Transverse colon (tissue), 4 donors: ENCODE results near the gene DOCK10. TPM values are rescaled to one million over a fixed set of nuclear protein-coding genes. Genes with fewer than 3 reads are reported as not detected.
A peak's percentile ranks its signal among the peaks of the same experiment; 100 is the strongest.

Source experiments
- DNase-seq: peaks from one replicate; pipeline ENCODE4 v3.0.0-alpha.2; 2019
- H3K27ac ChIP-seq, 4 donors: fragments of 200-600 bp; sonication (generic); 2 replicates each; pipeline ENCODE4 v1.5.1; 2016 to 2018; ENCODE audit warnings: inconsistent platforms in 4 of 4
- H3K27me3 ChIP-seq: fragments of 200-600 bp; sonication (generic); 2 replicates; pipeline ENCODE4 v1.5.1; 2017; ENCODE audit warnings: inconsistent platforms
- H3K36me3 ChIP-seq, 4 donors: fragments of 200-600 bp; sonication (generic); 2 replicates each; pipeline ENCODE4 v1.5.1; 2017 to 2019; ENCODE audit warnings: inconsistent platforms in 4 of 4
- H3K4me1 ChIP-seq, 4 donors: fragments of 200-600 bp; sonication (generic); 2 replicates each; pipeline ENCODE4 v1.5.1; 2017 to 2020; ENCODE audit warnings: inconsistent platforms in 4 of 4
- H3K4me3 ChIP-seq, 4 donors: fragments of 200-600 bp; sonication (generic); 1 replicate in 1 of 4; 2 replicates in 3 of 4; pipeline versions ENCODE4 v1.5.1 to v1.6.1; 2017 to 2019; ENCODE audit warnings: inconsistent platforms in 4 of 4
- H3K9me3 ChIP-seq, 2 donors: fragments of 200-600 bp; sonication (generic); 2 replicates each; pipeline ENCODE4 v1.5.1; 2017 to 2019; ENCODE audit warnings: inconsistent platforms in 2 of 2
- EP300 ChIP-seq: sonication (generic); formaldehyde crosslinking; IDR thresholded peaks from one replicate; pipeline ENCODE4 v1.6.1; 2017; ENCODE audit warnings: antibody characterized with exemption, low read depth
- POLR2A ChIP-seq: fragments of 450-650 bp; IDR thresholded peaks from one replicate; pipeline ENCODE4 v1.6.1; 2016; ENCODE audit warnings: antibody characterized with exemption, mild to moderate bottlenecking, moderate library complexity
- POLR2AphosphoS5 ChIP-seq, 3 donors: sonication (generic); formaldehyde crosslinking; IDR thresholded peaks; one replicate each; pipeline ENCODE4 v1.6.1; 2016; ENCODE audit warnings: antibody characterized with exemption in 3 of 3
- WGBS, 2 donors: methylation state at CpG; one replicate each; pipeline ENCODE4 v1.1.5; 2018; ENCODE audit warnings: low coverage in 1 of 2; 5-methylcytosine and 5-hydroxymethylcytosine counted together
- in situ Hi-C, 4 donors: fragments of 200-750 bp; cut with MboI; loops; one replicate each; pipeline versions ENCODE4 v1.15.0 to v1.15.1; 2017; ENCODE audit warnings: low sequenced_read_pairs in 3 of 4, low pct_ligation_motif_present in 1 of 4, low pct_unique_long_range_greater_than_20kb in 1 of 4
- intact Hi-C: fragments of 100-400 bp; cut with DNase I; formaldehyde crosslinking; loops from one replicate; pipeline ENCODE4 v1.15.1; 2023; ENCODE audit warnings: low total_unique reads
- total RNA-seq, 4 donors: library from RNA; depleted of rRNA; stranded (reverse); fragments of >200 nt; gene quantifications; one replicate each; pipeline ENCODE4 v1.1.0, GENCODE V29; 2016
- TF ChIP-seq, protein P1 (sequence below), 5 experiments: fragments of 200-600 bp in 3 of 5; fragments of 450-650 bp in 2 of 5; sonication (generic) in 3 of 5; IDR thresholded peaks; 1 replicate in 2 of 5; 2 replicates in 3 of 5; pipeline ENCODE4 v1.5.1; 2016 to 2017; ENCODE audit warnings: antibody characterized with exemption in 5 of 5, inconsistent platforms in 3 of 5, mild to moderate bottlenecking in 2 of 5, moderate library complexity in 1 of 5

DOCK10 gene
- total RNA-seq, 4 donors from 2014 or later = 5.2 to 64.7 (median 14.5) TPM

DNA sequence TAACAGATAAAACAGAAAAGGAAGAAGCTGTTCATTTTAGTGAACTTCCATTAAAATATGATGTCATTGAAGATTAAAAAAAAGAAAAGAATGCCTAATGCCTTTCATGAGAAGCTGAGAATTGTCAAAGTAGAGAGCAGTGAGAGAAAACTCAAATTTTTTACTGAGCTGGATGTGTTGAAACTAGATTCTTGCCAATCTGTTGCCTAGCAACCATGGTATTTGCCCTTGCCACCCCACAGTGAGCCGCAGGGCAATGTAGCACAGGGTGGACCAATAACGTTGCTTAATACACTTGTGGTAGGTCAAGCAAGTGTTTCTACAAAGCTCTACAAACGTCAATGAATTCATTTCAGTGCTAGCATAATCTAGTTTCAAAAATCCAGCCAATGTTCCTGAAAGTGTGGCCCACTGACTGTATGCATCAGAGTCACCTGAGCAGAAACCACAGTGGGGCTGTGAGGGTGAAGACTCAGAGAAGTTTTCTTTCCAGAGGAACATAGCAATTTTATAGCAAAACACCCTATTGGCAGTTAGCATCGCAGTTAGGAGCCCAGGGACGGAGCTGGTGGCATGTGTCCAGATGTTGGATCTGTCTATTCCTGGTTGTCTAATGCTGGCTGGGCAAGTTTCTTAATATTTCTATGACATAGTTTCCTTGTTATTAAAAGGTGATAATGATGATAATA lies 132.2 kb downstream of the DOCK10 start:
- 18 to 31% methylated on average over 3 to 5 of the region's 5 CpGs for WGBS, 2 donors
- intact Hi-C loops = loop anchor here (10.0 kb wide), 1 partner anchor 1325 kb away; no protein-coding TSS in a partner anchor
- Histone ChIP-seq H3K27me3 (no peaks in the 10 kb centered on the region), H3K4me3 (no peak overlapping the region), H3K27ac (peak overlapping the region in 2 of 4 donors; percentile 31 to 45), H3K9me3 (no peaks in the 10 kb centered on the region), H3K36me3 (no peaks in the 10 kb centered on the region), H3K4me1 (peaks cover 0 to 17% (median 4%) of the 10 kb centered on the region in 4 donors)
- in situ Hi-C loops = no loop called here
- no peak for DNase-seq
- TF ChIP-seq, protein P1, sequence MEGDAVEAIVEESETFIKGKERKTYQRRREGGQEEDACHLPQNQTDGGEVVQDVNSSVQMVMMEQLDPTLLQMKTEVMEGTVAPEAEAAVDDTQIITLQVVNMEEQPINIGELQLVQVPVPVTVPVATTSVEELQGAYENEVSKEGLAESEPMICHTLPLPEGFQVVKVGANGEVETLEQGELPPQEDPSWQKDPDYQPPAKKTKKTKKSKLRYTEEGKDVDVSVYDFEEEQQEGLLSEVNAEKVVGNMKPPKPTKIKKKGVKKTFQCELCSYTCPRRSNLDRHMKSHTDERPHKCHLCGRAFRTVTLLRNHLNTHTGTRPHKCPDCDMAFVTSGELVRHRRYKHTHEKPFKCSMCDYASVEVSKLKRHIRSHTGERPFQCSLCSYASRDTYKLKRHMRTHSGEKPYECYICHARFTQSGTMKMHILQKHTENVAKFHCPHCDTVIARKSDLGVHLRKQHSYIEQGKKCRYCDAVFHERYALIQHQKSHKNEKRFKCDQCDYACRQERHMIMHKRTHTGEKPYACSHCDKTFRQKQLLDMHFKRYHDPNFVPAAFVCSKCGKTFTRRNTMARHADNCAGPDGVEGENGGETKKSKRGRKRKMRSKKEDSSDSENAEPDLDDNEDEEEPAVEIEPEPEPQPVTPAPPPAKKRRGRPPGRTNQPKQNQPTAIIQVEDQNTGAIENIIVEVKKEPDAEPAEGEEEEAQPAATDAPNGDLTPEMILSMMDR (IDR thresholded peaks at IDR 0.05) = no peak
- no peak for TF ChIP-seq POLR2A
- TF ChIP-seq EP300 = no peak
- no peak for TF ChIP-seq POLR2AphosphoS5 (IDR thresholded peaks at IDR 0.05)

DNA sequence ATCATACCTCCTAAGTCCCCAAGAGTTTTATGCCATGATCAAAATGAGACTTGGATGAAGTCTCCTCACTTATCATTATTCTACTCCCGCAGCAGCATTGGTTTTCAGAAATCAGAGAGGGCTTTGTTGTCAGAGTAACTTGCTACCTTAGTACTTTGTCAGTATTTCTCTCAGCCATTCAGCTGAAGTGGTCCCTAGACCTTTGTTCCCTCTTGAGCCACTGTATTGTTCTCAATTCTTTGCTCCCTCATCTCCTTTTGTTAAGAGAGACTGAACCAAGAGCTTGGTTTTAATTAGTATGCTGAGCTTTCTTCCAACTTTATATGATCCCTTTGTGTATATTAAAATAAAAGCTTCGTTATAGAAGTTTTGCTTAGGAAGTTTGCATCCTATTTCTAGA lies 133.4 kb downstream of the DOCK10 start:
- DNase-seq = no peak
- Histone ChIP-seq H3K27ac (no peak overlapping the region), H3K36me3 (no peaks in the 10 kb centered on the region), H3K4me1 (peaks cover 0 to 17% (median 4%) of the 10 kb centered on the region in 4 donors), H3K27me3 (no peaks in the 10 kb centered on the region), H3K9me3 (no peaks in the 10 kb centered on the region), H3K4me3 (no peak overlapping the region)
- intact Hi-C loops = loop anchor here (10.0 kb wide), 1 partner anchor 1326 kb away; no protein-coding TSS in a partner anchor
- in situ Hi-C loops = no loop called here
- TF ChIP-seq POLR2A (no peak), POLR2AphosphoS5 (IDR thresholded peaks at IDR 0.05) (no peak), EP300 (no peak)
- TF ChIP-seq, protein P1 (IDR thresholded peaks at IDR 0.05) = no peak
- WGBS, 2 donors = 78 to 100% methylated on average over 1 to 2 of the region's 2 CpGs

DNA sequence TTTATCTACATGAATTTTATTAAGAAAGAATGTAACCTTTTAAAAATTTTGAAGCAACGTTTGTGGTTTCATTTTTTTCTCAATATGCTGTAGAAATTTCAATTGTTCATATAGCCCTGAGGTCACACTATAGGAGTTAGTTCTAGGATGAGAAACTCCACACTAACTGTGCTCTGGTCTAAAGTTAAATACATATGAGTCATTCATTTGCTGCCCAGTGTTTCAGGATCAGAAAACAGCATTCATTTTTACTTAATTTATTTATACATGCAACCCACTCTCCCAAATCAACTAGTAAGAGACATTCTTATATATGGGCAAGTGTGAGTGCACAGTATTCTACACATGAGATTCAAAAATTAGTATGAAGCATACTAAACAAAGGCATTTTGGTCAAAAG lies 137.9 kb downstream of the DOCK10 start:
- H3K4me3 ChIP-seq = no peak overlapping the region
- no peaks in the 10 kb centered on the region for H3K27me3 ChIP-seq
- H3K4me1 ChIP-seq = peaks cover 0 to under 1% (median 0%) of the 10 kb centered on the region in 4 donors
- H3K27ac ChIP-seq = no peak overlapping the region
- H3K36me3 ChIP-seq = no peaks in the 10 kb centered on the region
- H3K9me3 ChIP-seq = no peaks in the 10 kb centered on the region
- in situ Hi-C loops = no loop called here
- intact Hi-C loops = loop anchor here (10.0 kb wide), 1 partner anchor 1330 kb away; no protein-coding TSS in a partner anchor
- WGBS, 2 donors = 57 to 69% methylated on average over 1 of the region's 1 CpG
- DNase-seq = no peak
- TF ChIP-seq EP300 (no peak), POLR2AphosphoS5 (IDR thresholded peaks at IDR 0.05) (no peak), POLR2A (no peak)
- TF ChIP-seq, protein P1 (IDR thresholded peaks at IDR 0.05) = no peak

DNA sequence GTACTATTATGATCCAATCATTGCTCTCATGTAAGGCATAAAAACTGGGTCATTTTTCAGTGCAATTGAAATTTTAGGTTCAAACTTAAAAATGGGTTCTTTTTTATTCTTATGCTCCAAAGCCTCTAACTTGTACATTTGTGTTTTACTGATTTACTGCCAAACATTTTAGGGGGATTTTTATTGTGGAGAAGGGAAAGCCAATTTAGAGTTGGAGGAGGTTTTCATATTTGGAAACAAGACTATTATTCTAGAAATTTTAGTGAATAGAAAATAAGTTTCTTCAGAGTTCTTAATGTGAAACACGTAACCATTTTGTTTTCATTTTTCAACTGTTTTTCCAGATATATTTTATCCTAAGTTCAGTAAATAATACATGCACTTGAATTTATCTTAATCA lies 138.6 kb downstream of the DOCK10 start:
- H3K36me3 ChIP-seq = no peaks in the 10 kb centered on the region
- in situ Hi-C loops = no loop called here
- H3K27me3 ChIP-seq = no peaks in the 10 kb centered on the region
- TF ChIP-seq POLR2A (no peak), EP300 (no peak), POLR2AphosphoS5 (IDR thresholded peaks at IDR 0.05) (no peak)
- TF ChIP-seq, protein P1 (IDR thresholded peaks at IDR 0.05) = no peak
- DNase-seq = no peak
- intact Hi-C loops = loop anchor here (10.0 kb wide), 1 partner anchor 1331 kb away; no protein-coding TSS in a partner anchor
- H3K4me1 ChIP-seq = no peaks in the 10 kb centered on the region
- no peak overlapping the region for H3K27ac ChIP-seq
- WGBS, 2 donors = 86 to 91% methylated on average over 1 of the region's 1 CpG
- H3K9me3 ChIP-seq = no peaks in the 10 kb centered on the region
- no peak overlapping the region for H3K4me3 ChIP-seq
